OCI-LY3 (cell line): ENCODE data around the gene PRODH.
"Not testable (repeated sequence)": the region's sequence is repeated elsewhere in the genome, so short reads cannot be mapped to it uniquely, and the experiment has no call there.

Experiments
- H2AFZ ChIP-seq: fragments of 200-600, 300-600 bp; shearing (Covaris generic); 2 replicates; pipeline ENCODE4 v1.6.0; 2014; ENCODE audit warnings: antibody characterized with exemption, low read depth, low read length
- H3K27ac ChIP-seq: fragments of 200-600, 300-600 bp; sonication (generic); 2 replicates; pipeline ENCODE4 v1.5.1; 2014; ENCODE audit warnings: mild to moderate bottlenecking, low read length, moderate library complexity, mixed read lengths
- H3K27me3 ChIP-seq: fragments of 200-600, 300-600 bp; sonication (generic); 2 replicates; pipeline ENCODE4 v1.6.1; 2014; ENCODE audit warnings: low read depth, low read length, mixed read lengths
- H3K36me3 ChIP-seq: fragments of 200-600, 300-600 bp; sonication (generic); replicated peaks from 2 replicates; pipeline ENCODE3; 2014; ENCODE audit warnings: low read depth, low read length, mixed read lengths
- H3K4me1 ChIP-seq: fragments of 300-600, 200-600 bp; sonication (generic); 2 replicates; pipeline ENCODE4 v1.6.1; 2014; ENCODE audit warnings: low read length, mixed read lengths
- H3K4me2 ChIP-seq: fragments of 200-600, 300-600 bp; sonication (generic); 2 replicates; pipeline ENCODE4 v1.6.1; 2014; ENCODE audit warnings: low read length, mixed read lengths
- H3K4me3 ChIP-seq: fragments of 300-600, 200-600 bp; sonication (generic); 2 replicates; pipeline ENCODE4 v1.5.1; 2014; ENCODE audit warnings: antibody characterized with exemption, mild to moderate bottlenecking, low read length, moderate library complexity
- H3K79me2 ChIP-seq: fragments of 300-600, 200-600 bp; shearing (Covaris generic); 2 replicates; pipeline ENCODE4 v1.6.1; 2014; ENCODE audit warnings: mild to moderate bottlenecking, low read length, mixed read lengths
- H3K9ac ChIP-seq: fragments of 300-600, 200-600 bp; shearing (Covaris generic); 2 replicates; pipeline ENCODE4 v1.6.0; 2014; ENCODE audit warnings: mild to moderate bottlenecking, low read length, moderate library complexity
- H3K9me3 ChIP-seq: fragments of 200-600, 300-600 bp; shearing (Covaris generic); 2 replicates; pipeline ENCODE4 v1.6.1; 2014; ENCODE audit warnings: low read length, mixed read lengths; ENCODE audit not compliant: insufficient read depth
- H4K20me1 ChIP-seq: fragments of 200-600, 300-600 bp; sonication (generic); 2 replicates; pipeline ENCODE4 v1.6.1; 2016; ENCODE audit warnings: low read length, mixed read lengths; ENCODE audit not compliant: insufficient read depth
- CTCF ChIP-seq: fragments of 200-600, 300-600 bp; sonication (generic); IDR thresholded peaks from 2 replicates; pipeline ENCODE4 v1.5.1; 2014; ENCODE audit warnings: antibody characterized with exemption, low read length, low read depth
- EZH2phosphoT487 ChIP-seq: fragments of 200-600 bp; shearing (Covaris generic); IDR thresholded peaks from 2 replicates; pipeline ENCODE4 v1.6.1; 2018; ENCODE audit warnings: antibody characterized with exemption, mixed run types, low read depth

PRODH gene

GRCh38 chr22:18973264-18974031, 37.4 kb upstream of the PRODH start:
- Histone ChIP-seq H3K27ac (no peak overlapping the region), H2AFZ (no peak overlapping the region), H3K27me3 (no peaks in the 10 kb centered on the region; the same call in 1 of the 2 replicates), H3K4me3 (no peak overlapping the region), H4K20me1 (no peaks in the 10 kb centered on the region), H3K9ac (no peak overlapping the region), H3K4me1 (no peaks in the 10 kb centered on the region), H3K9me3 (no peaks in the 10 kb centered on the region), H3K4me2 (no peak overlapping the region), H3K79me2 (no peaks in the 10 kb centered on the region), H3K36me3 (no peaks in the 10 kb centered on the region)
- TF ChIP-seq CTCF (no peak), EZH2phosphoT487 (no peak)

- H3K4me3 ChIP-seq, H3K4me1 ChIP-seq: not testable (repeated sequence)
Measured at GRCh38 chr22:18972591-18972990, 36.5 kb upstream of the PRODH start.

GRCh38 chr22:18972029-18972428, 35.9 kb upstream of the PRODH start:
- H3K4me1 ChIP-seq, H3K9me3 ChIP-seq, H3K27ac ChIP-seq, H3K27me3 ChIP-seq, H3K79me2 ChIP-seq, H3K36me3 ChIP-seq, H2AFZ ChIP-seq, H4K20me1 ChIP-seq, H3K9ac ChIP-seq, H3K4me3 ChIP-seq, H3K4me2 ChIP-seq: not testable (repeated sequence)

More at GRCh38 chr22:18972591-18972990, 36.5 kb upstream of the PRODH start:
- not testable (repeated sequence) for H3K9ac ChIP-seq, H3K27ac ChIP-seq, H3K79me2 ChIP-seq, H3K4me2 ChIP-seq, H3K9me3 ChIP-seq, H3K27me3 ChIP-seq, H2AFZ ChIP-seq, H3K36me3 ChIP-seq, H4K20me1 ChIP-seq

GRCh38 chr22:18971321-18971751, 35.2 kb upstream of the PRODH start:
- no peak overlapping the region for H3K4me3 ChIP-seq
- no peaks in the 10 kb centered on the region for H3K4me1 ChIP-seq
- no peak overlapping the region for H3K27ac ChIP-seq
- no peaks in the 10 kb centered on the region for H3K27me3 ChIP-seq
- H4K20me1 ChIP-seq, result 0 out of 2 replicates have a peak, but pooled peaks cover 3% of the 10 kb centered on the region
- no peak overlapping the region for H2AFZ ChIP-seq
- no peaks in the 10 kb centered on the region for H3K79me2 ChIP-seq
- H3K36me3 ChIP-seq, result no peaks in the 10 kb centered on the region
- TF ChIP-seq CTCF (no peak), EZH2phosphoT487 (no peak)
- H3K9ac ChIP-seq, result no peak overlapping the region
- H3K9me3 ChIP-seq, result no peaks in the 10 kb centered on the region
- H3K4me2 ChIP-seq, result no peak overlapping the region

- Histone ChIP-seq H4K20me1 (0 out of 2 replicates have a peak, but pooled peaks cover 3% of the 10 kb centered on the region), H3K4me3 (no peak overlapping the region), H3K4me2 (no peak overlapping the region), H3K36me3 (no peaks in the 10 kb centered on the region), H2AFZ (no peak overlapping the region), H3K27me3 (no peaks in the 10 kb centered on the region), H3K27ac (no peak overlapping the region), H3K4me1 (no peaks in the 10 kb centered on the region), H3K79me2 (no peaks in the 10 kb centered on the region), H3K9me3 (no peaks in the 10 kb centered on the region), H3K9ac (no peak overlapping the region)
- no peak for TF ChIP-seq CTCF
- no peak for TF ChIP-seq EZH2phosphoT487
Measured at GRCh38 chr22:18970948-18971315, 34.8 kb upstream of the PRODH start.
